GM19240 (cell line): Measurements from ENCODE around the gene CENPVL3.
"Not testable (repeated sequence)": the region's sequence is repeated elsewhere in the genome, so short reads cannot be mapped to it uniquely, and the experiment has no call there.

Experiments used
- DNase-seq: peaks from one replicate; pipeline ENCODE4 v3.0.0; 2011; ENCODE audit warnings: low spot score; ENCODE audit not compliant: insufficient read length

The CENPVL3 gene

DNA sequence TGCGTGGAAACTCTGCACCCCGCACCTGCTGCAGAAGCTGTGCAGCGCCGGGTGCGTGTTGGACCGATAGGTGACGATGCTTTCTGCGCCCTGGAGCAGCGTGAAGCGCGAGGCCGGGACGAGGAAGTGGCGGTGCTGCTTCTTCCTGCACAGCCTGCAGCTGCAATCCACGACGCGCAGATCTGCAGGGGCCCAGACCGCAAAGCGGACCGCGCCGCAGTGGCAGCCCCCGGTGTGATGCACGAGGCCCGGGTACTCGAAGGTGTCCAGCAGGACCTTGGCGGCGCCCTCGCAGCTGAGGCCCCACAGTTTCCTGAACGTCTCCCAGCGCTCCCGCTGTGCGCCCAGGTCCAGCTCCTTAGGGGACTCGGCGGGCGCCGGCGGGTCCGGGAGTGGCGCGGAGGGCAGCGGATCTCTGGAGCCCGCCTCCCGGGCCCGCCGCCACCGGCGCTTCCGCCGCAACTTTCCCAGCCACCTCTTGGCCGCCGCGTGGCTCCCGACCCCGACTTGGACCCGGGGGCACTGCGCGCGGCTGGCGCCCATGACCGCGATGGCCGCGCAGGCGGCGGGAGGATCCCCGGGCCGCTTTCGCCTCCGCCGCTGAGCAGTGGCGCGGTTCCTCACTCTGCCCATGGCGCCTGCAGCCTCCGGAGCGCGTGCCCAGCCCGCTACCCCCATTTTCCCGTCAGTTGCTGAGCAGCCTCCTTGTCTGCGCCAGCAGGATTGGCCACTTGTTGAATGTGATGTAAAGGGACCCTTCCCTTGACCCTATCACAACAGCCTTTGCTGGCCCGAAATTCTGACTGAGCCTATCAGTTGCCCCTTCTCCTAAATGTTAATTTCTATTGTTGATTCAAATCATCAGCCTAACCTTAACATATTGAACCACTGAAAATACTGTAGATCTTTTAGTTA lies at the start of gene CENPVL3:
Gene CENPVL3, minus strand, starts transcription at position 672 of the 915 bp plus-strand sequence. Its CDS starts 39 bp downstream, at position 633.
- DNase-seq, result not testable (repeated sequence)

DNA sequence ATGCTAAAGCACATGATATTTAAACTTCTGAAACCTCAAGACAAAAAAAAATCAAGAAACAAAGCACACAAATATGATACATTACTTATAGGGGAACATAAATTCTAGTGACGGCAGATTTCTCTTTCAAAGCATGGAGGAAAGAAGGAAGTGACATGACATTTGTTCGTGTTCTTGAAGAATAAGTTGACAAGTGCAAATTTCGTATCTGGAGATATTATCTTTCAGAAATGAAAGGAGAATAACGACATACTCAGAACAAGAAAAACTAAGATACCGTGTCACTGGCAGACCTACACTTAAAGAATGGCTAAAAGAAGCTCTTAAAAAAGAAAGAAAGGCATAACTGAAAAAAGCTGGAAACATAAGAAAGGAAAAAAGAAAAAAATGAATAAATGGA lies 47.3 kb upstream of the CENPVL3 start:
- DNase-seq, result no peak

DNA sequence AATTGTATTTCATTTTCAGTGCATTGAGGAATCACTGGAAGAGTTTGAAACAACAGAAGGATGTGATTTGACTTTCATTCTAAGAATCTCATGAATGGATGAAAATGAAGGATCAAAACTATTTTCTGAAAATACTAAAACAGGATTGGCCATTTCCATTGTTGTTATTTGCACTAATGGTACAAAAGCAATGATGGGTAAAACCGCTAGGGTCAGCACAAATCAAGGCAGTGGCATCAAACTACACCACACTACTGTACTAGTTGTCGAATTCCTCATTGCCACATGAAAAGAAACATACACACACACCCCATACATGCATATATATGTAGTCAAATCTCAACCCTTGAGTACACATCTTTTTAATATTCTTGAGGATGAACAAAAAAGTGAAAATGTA lies 24.7 kb upstream of the CENPVL3 start:
- DNase-seq, result no peak

- DNase-seq, result no peak
Measured at GRCh38 chrX:51641421-51642021, 22.8 kb upstream of the CENPVL3 start.

- not testable (repeated sequence) for DNase-seq
Measured at GRCh38 chrX:51636511-51636910, 17.8 kb upstream of the CENPVL3 start.

DNA sequence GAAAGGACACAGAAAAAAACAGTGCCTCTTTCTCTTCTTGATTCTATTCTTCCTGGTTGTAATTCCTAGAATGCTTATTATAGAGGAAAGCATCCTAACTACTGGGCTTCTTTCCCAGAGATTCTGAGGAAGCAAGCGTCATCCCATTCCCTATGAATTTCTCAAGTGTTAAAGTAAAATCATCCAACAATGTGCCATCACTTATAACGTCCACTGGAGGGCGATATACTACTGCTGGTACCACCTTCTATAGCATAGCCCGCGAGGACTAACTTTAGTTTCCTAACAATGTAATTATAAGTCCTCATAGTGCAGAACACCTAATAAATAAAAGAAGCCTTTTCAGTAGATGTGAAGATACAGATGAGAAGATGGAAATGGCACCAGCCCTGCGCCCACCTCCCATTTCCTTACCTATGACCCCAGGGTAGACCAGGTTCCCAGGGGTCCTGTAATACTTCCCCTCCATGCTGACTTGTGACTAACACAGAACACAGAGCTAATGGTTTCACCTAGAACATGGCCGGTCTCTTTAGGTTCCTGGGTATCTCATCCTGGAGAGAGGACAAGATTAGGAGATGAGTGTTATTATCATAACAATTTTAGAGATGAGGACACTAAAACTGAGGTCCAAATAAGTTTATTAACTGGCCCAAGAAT lies 4.2 kb downstream of the CENPVL3 start:
- peak; percentile 6 for DNase-seq

DNA sequence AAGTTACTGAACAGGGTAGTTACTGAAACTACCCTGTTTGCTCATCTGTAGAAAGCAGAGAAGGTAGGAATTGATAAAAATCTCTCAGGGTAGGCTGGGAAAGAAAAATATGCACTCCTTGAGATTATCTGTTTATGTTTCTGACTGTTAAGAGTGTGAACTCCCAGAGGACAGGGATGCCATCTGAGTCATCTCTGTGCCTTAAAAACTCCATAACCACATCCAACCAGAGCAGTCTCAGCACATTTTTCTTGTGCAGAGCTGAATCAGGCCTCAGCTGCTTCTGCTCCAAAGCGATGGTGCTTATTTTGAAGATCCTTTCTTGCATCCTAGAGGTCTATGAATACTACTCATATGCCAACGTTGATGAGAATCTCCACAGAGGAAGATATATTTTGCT lies 9.9 kb downstream of the CENPVL3 start:
- no peak for DNase-seq

- DNase-seq, result no peak
Measured at GRCh38 chrX:51608126-51608525, 10.6 kb downstream of the CENPVL3 start.

- DNase-seq, result no peak
Measured at GRCh38 chrX:51606446-51606845, 12.3 kb downstream of the CENPVL3 start.

GRCh38 chrX:51598899-51599298 lies 19.8 kb downstream of the CENPVL3 start:
- no peak for DNase-seq

DNA sequence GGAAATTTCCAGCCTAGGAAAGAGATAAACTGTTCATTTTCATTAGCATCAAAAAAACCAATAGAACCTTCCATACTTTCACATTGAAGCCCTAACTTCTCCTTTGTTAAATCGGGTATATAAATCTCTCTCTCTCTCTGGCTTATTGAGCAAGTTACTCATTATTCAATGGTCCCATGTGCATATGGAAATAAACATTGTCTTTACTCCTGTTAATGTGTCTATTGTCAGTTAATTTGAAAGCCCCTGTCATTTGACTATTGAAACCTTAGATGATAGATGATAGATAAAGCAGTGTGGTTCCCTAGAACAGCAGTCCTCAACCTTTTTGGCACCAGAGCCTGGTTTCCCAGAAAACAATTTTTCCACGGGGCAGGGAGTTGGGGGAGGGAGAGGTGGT lies 46.8 kb downstream of the CENPVL3 start:
- no peak for DNase-seq

DNA sequence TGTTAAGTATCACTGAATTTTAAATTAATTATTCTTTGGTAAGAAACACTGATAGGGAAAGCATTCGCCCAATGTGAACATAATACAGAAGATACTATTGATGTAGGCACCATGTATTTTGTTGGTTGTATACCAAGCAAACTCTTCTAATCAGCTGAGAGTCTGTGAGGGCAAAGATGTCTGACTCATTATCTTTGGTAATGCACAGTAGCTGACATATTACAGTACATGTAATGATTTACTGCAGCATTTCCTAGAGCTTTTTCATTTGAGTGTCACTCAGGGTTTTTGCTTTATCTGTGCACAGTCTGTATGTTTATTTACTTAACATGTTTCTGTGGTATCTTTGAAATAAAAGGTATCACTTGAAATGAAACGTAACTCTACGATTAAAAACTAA lies 49.2 kb downstream of the CENPVL3 start:
- DNase-seq, result no peak

- no peak for DNase-seq
Measured at GRCh38 chrX:51568586-51568985, 50.1 kb downstream of the CENPVL3 start.
